ENCODE results near the gene GSTP1.

DNA sequence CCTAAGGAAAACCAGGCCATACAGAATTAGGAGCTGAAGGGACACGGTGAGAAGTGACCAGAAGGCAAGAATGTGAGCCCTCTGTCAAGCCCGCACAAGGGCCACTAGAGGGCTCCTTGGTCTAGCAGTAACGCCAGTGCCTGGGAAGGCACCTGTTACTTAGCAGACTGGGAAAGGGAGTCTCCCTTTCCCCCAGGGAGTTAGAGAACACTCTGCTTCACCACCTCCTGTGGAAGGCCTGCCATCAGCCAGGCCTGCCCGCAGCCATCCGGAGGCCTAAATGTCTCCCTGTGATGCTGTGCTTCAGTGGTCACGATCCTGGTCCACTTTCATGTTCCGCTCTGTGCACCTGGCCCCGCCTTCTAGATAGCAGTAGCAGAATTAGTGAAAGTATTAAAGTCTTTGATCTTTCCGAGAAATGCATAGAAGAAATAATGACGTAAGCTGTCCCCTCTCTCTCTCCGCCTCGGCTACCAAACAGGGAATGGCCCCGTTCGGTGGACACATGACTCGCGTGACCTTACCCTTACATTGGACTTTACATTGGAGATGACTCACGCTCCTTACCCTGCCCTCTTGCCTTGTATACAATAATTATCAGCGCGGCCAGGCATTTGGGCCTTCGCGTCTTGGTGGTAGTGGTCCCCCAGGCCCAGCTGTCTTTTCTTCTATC lies 10.7 kb upstream of the GSTP1 start:
- TF ChIP-seq YY1 (IDR thresholded peaks at IDR 0.05; ENCODE audit: insufficient read depth, insufficient read length) (no peak), ZNF274 (IDR thresholded peaks at IDR 0.05; ENCODE audit: low read depth, low read length) (no peak)
